Measurements from ENCODE around the gene PDHX.

- TF ChIP-seq JUND (IDR thresholded peaks at IDR 0.05; ENCODE audit: low read depth, low read length): no peak
- no peak for TF ChIP-seq USF1 (IDR thresholded peaks at IDR 0.05; ENCODE audit: borderline replicate concordance, extremely low read length, insufficient read depth, low read depth, low read length)
- TF ChIP-seq HDGF (IDR thresholded peaks at IDR 0.05): no peak
- TF ChIP-seq FOXM1 (IDR thresholded peaks at IDR 0.05; ENCODE audit: low read depth, low read length): no peak
- no peak for TF ChIP-seq CTCF (IDR thresholded peaks at IDR 0.05 in 2 of 3, conservative IDR thresholded peaks at IDR 0.05 in 1 of 3; ENCODE audit: control insufficient read depth in 2 of 3, extremely low read depth in 1 of 3, insufficient read depth in 1 of 3, low read depth in 3 of 3, low read length in 3 of 3)
- no peak for TF ChIP-seq RFX5 (IDR thresholded peaks at IDR 0.05; ENCODE audit: low read depth, low read length)
- TF ChIP-seq YY1 (IDR thresholded peaks at IDR 0.05; ENCODE audit: low read depth, low read length): no peak
- TF ChIP-seq POLR2AphosphoS5 (IDR thresholded peaks at IDR 0.05; ENCODE audit: low read length): no peak
- no peak for TF ChIP-seq PAX5 (IDR thresholded peaks at IDR 0.05; ENCODE audit: borderline replicate concordance, low read depth, low read length)
- no peak for TF ChIP-seq CBX3 (IDR thresholded peaks at IDR 0.05; ENCODE audit: borderline replicate concordance, low read depth)
- no peak for TF ChIP-seq POLR2A (IDR thresholded peaks at IDR 0.05; ENCODE audit: low read depth, low read length)
- TF ChIP-seq RAD21 (IDR thresholded peaks at IDR 0.05; ENCODE audit: insufficient read depth, low read depth, low read length): no peak
- no peak for TF ChIP-seq GABPA (IDR thresholded peaks at IDR 0.05; ENCODE audit: low read depth)
Measured at GRCh38 chr11:34893416-34893815, 23.0 kb upstream of the PDHX start.

Data from GM12878 (cell line).